Occipital lobe (tissue), 2 donors: ENCODE results near the gene FOXP2. TPM values are rescaled to one million over a fixed set of nuclear protein-coding genes. Genes with fewer than 3 reads are reported as not detected.
"Not testable (repeated sequence)": the region's sequence is repeated elsewhere in the genome, so short reads cannot be mapped to it uniquely, and the experiment has no call there.

Source experiments
- DNase-seq: peaks from one replicate; lab custom pipeline; 2025; lab: John Stamatoyannopoulos, UW
- total RNA-seq: library from RNA; depleted of rRNA; stranded (reverse); fragments of >200 nt; gene quantifications from one replicate; pipeline ENCODE4 v1.2.3, GENCODE V29; 2014

FOXP2 gene
- total RNA-seq, 1 donor from 2014 or later: 29.9 TPM

GRCh38 chr7:114502454-114503254, 88.0 kb downstream of the FOXP2 start:
- no peak for DNase-seq

GRCh38 chr7:114504586-114504985, 90.0 kb downstream of the FOXP2 start:
- DNase-seq: no peak

- no peak for DNase-seq
These were observed 92.8 kb downstream of the FOXP2 start for GRCh38 chr7:114507381-114507780.

- no peak for DNase-seq
These were observed 93.5 kb downstream of the FOXP2 start for GRCh38 chr7:114508086-114508485.

GRCh38 chr7:114510824-114511223, 96.2 kb downstream of the FOXP2 start:
- DNase-seq: not testable (repeated sequence)

GRCh38 chr7:114519240-114519639, 104.6 kb downstream of the FOXP2 start:
- DNase-seq: no peak

GRCh38 chr7:114522081-114522480, 107.5 kb downstream of the FOXP2 start:
- no peak for DNase-seq

GRCh38 chr7:114527589-114527988, 113.0 kb downstream of the FOXP2 start:
- no peak for DNase-seq

- DNase-seq: no peak
These were observed 115.5 kb downstream of the FOXP2 start for GRCh38 chr7:114530057-114530611.

GRCh38 chr7:114531326-114531725, 116.7 kb downstream of the FOXP2 start:
- DNase-seq: no peak

- no peak for DNase-seq
These were observed 118.5 kb downstream of the FOXP2 start for GRCh38 chr7:114533131-114533530.

- DNase-seq: no peak
These were observed 120.3 kb downstream of the FOXP2 start for GRCh38 chr7:114534953-114535352.

- DNase-seq: no peak
These were observed 125.0 kb downstream of the FOXP2 start for GRCh38 chr7:114539575-114539974.

- DNase-seq: no peak
These were observed 125.7 kb downstream of the FOXP2 start for GRCh38 chr7:114540291-114540690.

- DNase-seq: not testable (repeated sequence)
These were observed 132.7 kb downstream of the FOXP2 start for GRCh38 chr7:114547346-114547745.

- DNase-seq: no peak
These were observed 133.7 kb downstream of the FOXP2 start for GRCh38 chr7:114548081-114548980.

GRCh38 chr7:114554781-114555537, 140.3 kb downstream of the FOXP2 start:
- DNase-seq: no peak

GRCh38 chr7:114567416-114567815, 152.8 kb downstream of the FOXP2 start:
- no peak for DNase-seq

- no peak for DNase-seq
These were observed 154.6 kb downstream of the FOXP2 start for GRCh38 chr7:114569220-114569619.

- DNase-seq: no peak
These were observed 159.8 kb downstream of the FOXP2 start for GRCh38 chr7:114574384-114574783.

GRCh38 chr7:114575098-114575497, 160.5 kb downstream of the FOXP2 start:
- no peak for DNase-seq
